ENCODE data around the gene GEMIN5.
"Not testable (repeated sequence)": the region's sequence is repeated elsewhere in the genome, so short reads cannot be mapped to it uniquely, and the experiment has no call there.

The GEMIN5 gene

DNA sequence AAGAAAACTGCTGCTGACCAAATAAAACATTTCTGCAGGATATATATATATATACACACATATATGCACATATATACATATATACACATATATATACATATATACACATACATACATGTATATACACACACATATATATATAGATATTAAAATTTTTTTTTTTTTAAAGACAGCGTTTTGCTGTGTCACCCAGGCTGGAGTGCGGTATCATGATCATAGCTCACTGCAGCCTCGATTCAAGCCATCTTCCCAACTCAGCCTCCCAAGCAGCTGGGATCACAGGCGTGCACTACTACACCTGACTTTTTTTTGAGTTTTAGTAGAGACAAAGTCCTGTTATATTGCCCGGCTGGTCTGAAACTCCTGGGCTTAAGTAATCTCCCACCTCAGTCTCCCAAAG is 5.5 kb upstream of the GEMIN5 start:
- no peak for DNase-seq

DNA sequence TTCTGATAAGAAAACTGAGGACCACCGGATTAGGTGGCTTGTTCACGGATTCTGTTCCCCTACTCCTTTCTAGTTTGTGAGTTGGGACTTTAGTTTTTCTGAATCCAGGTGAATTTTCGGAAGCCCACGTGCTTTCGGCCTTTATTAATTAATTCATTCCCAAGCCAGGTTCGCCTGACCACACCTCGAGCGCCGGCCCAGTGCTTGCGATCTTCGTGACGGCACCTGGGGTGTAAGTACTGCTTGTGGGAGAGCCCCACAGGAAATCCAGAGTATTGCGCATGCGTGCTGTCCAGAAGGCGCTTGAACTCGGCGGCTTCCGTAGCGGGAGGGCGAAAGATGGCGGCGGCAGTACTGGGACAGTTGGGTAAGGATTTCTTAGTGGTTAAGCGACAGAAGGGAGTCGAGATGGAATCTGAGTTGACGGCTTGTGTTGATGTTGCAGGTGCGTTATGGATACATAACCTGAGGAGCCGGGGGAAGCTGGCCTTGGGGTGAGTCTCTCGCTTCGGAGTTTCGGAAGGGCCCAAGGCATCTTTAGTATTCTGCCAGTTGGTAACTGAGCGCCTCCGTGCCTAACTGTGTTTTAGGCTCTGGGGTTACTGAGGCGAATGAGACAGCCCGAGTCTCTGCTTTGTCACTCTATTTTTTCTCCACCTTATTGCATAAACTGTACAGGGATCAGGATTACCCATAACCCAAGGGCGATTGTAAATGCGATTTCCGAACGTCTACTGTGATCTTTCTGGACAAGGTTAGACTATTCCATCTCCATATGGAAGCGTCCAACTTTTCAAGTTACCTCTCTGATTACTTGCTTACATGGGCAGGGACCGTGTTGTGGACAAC is 3.0 kb upstream of the GEMIN5 start, which contains the start of gene MRPL22:
Gene MRPL22, plus strand, starts transcription at position 302 of the 849 bp plus-strand sequence. Its CDS starts 38 bp downstream, at position 340.
- DNase-seq: peak; percentile 93

DNA sequence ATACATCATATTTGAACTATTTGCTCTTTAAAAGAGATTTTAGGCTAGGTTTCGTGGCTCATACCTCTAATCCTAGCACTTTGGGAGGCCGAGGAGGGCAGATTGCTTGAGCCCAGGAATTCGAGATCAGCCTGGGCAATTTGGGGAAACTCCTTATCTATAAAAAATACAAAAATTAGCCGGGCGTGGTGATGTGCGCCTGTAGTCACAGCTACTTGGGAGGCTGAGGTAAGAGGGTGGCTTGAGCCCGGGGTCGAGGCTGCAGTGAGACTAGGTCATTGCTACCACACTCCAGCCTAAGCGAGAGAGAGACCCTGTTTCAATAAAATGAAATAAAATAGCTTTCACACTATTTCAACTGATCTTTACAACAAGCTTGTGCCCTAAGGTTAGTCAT is 2.4 kb upstream of the GEMIN5 start:
- no peak for DNase-seq

DNA sequence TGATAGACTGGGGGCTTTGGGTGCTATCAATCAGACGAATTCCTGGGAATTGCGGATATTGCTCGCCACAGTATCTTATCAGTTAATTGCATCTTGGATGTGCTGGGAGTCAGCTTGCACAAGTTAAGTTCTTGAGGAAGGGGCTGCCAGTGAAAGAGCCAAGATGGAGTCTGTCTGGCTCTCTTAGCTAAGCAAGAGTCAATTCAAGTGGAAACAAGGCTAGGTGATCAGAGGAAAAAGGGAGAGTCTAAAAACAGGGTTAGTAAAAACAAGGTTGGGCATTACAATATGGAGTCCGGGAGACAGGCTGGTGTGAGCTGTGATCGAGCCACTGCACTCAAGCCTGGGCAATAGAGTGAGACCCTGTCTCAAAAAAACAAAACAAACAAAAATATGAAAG is 1.4 kb upstream of the GEMIN5 start:
- not testable (repeated sequence) for DNase-seq

DNA sequence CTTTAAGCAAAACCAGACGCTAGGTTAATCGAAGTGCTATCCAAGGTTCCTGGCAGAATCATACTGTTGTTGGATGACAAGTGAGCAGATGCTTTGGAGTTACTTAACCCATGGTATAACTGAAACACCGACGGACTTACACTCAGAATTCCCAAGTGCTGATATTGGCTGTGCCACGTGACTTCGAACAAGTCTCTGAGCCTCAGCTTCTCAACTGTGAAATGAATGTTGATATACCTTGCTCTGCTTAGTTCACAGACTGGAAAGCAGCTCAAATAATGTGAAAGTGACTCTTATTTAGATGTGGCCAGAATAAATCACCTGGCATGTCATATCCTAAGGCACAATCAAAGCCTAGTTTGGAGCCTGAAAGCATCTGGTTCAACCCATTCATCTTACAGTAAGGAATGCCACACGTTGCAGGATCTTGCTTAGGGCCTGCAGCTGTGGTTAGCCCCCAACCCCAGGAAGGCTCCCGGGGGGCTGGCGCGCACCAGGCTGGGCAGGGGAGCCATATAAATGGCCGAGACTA is 759 bp downstream of the GEMIN5 start:
- DNase-seq: peak; percentile 2

DNA sequence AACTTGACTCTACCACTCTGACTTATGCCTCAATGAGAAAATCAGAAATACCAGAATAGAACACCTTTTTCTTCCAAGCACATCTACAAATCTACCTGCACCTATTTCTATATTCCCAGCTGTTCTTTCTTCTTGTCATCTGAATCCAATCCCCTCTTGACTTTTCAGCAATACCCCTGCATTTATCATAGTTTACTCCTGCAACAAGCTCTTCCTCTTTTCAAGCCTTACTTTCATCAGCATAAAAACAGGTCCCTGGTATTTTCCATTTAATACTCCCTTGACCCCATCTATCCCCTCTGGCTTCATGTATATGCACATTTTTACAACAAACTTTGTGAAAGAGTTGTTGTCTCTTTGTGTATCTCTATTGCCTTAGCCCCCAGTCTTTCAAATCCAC is 3.1 kb downstream of the GEMIN5 start:
- DNase-seq: no peak

DNA sequence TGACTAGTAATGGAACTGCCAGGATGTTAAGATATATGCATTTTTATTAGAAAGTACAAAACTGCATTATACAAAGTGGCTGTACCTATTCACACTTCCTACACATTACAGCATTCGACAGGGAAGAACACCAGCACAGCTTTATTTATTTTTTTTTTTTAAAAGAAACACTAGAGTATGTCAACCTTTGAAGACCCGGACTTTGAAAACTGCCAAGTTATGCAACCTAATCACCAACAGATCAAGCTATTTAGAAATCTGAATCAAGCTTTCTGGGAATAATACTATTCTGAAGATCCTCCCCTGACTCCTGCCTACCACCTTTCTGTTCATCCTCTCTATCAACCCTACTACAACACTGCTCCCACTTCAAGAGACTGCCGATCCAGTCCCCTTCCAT is 4.5 kb downstream of the GEMIN5 start:
- no peak for DNase-seq

DNA sequence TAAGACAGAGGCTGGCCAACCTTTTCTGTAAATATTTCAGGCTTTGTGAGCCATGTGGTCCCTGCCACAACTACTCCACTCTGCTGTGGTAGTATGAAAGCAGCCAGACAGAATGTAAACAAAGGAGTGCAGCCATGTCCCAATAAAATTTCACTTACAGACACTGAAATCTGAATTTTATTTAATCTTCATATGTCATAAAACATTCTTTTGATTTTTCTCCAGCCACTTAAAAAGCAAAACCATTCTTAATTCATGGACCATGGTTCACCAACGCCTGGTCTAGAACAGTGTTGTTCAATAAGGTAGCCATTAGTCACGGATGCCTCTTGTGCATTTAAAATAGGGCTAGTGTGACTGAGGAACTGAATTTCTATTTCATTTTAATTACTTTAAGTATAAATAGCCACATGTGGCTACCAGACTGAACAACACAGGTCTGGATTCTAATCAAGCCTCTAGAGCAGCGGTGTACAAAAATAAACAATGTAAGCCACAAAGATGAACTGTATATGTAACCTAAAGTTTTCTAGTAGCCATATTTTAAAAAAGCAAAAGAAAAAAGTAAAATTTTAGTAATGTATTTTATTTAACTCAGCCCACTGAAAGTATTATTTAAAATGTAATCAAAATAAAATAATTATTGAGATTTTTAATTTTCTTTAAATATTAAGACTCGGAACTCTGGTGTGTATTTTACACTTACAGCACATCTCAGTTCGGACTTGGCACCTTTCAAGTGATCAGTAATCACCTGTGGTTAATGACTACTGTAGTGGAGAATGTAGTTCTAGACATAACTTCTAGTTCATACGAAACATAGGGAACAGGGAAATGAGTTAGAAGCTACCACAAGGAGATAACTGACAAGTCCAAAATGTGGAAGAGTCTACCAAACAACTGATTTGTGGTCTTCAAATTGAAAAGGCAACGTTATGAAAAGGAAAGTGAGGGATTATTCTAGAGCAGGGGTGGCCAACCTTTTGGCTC is 14.3 kb downstream of the GEMIN5 start:
- peak; percentile 69 for DNase-seq

DNA sequence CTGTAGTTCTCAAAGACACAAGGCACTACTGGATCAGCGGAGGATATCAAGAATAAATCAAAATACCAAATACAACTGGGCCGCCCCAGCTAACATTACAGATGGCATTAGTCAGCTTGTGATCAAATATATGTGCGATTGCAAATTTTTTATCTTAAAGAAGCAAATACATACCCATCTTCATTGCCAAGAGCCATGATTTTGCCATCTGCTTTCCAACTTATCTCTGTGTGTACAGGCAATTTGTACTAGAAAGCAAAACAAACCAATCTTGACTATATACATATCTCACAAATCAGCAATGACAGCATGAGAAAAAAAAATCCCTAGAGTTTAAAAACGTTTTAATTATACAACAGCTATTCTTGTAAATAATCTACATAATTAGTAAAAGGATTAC is 20.3 kb downstream of the GEMIN5 start:
- DNase-seq: no peak

DNA sequence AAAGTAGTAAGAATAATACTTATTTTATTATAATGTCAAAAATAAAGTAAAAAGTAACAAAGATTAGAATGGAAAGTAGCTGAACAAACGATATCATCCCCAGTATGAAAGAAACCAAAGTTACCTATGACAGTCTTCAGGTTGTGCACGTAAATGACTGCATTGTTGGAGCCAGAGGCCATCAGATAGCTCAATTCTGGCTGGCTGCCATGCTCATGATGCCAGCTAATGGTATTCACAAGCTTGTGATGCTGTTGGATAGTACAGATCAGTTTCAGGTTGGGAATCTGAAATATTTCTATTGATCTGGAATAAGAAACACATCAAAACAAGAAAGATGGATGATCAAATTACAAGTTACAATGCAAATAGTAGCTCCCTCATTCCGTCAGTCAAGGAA is 21.1 kb downstream of the GEMIN5 start:
- no peak for DNase-seq

DNA sequence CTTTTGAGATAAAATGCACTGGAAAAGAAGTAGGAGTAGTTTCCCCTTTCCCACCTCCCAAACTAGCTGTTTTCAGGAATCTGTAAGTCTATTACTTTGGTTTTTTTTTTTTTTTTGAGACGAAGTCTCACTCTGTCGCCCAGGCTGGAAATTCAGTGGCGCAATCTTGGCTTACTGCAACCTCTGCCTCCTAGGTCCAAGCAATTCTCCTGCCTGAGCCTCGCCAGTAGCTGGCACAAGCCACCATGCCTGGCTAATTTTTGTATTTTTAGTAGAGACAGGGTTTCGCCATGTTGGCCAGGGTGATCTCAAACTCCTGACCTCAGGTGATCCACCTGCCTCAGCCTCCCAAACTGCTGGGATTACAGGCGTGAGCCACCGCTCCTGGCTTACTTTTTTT is 32.4 kb downstream of the GEMIN5 start:
- DNase-seq: not testable (repeated sequence)

DNA sequence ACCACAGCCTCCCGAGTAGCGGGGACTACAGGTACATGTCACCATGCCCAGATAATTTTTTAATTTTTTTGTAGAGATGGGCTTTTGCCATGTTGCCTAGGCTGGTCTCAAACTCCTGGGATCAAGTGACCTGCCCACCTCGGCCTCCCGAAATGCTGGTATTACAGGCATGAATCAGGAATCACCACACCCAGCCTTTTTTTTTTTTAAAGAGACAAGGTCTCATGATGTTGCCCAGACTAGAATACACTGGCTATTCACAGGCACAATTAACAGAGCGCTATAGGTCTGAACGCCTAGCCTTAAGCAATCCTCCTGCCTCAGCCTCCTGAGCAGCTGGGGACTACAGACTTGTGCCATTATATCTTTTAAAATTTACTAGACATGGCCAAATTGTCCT is 36.1 kb downstream of the GEMIN5 start:
- DNase-seq: no peak

DNA sequence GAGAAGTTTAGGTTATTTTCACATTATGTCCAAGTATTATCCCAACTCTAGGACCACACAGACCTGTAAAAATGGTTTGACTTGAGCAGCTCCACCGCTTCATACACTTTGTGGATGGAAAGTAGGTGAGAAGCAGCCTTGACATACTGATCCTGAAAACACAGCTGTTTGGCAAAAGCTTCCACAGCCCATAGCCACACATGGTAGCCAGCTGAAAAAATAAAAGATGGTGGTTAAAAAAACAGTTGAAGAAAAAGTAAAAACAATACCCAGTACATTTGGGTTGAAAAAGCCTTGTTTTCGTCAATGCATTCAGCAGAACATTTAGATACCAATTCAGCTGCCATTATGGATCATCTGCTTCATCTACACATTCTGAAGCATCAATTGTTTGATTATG is 36.7 kb downstream of the GEMIN5 start:
- DNase-seq: peak; percentile 12

DNA sequence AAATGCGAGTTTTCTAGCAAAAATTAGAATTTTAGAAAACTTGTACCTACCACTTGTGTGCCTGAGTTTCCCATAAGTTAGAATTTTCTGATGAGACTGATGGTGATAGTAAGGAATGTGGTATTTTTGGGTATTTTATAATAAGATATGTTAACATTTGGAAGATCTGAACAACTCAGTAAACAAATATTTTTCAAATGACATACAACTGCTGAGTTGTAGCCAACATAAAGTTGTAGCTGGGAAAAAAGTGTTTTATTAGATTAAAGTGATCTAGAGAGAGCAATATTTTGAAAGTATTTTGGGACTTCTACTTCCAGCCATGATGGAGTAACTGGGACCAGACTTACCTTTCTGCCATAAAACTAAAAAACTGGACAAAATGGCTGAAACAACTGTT is 37.9 kb downstream of the GEMIN5 start:
- no peak for DNase-seq

DNA sequence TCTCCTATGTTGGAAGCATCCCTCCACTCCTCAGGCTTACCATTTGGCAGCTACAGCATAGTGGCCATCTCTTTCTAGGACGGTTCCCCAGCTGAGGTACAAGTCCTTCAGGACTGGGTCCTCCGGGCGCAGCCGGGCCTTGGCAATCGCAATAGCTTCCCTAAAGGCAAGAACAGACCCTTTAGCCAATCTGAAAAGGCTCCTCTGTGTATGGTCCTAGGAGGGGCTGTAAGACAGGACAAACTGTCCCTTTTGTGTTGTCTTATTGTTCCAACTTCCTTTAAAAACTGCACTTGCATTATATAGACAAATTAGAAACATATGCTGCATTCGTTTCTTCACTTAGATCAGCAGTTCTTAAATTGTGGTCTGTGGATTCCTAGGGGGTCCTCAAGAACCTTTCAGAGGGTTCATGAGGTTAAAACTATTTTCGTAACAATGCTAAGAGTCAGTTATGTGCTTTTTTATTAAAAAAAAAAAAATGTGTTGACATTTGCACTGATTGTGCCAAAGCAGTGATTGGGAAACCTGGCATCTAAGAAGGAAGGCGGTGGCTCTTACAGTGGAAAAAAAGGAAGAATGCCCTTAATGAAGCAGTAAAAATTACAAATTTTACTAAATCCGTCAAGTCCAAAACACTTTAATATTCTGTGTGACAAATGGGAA is 38.7 kb downstream of the GEMIN5 start:
- peak; percentile 12 for DNase-seq

DNA sequence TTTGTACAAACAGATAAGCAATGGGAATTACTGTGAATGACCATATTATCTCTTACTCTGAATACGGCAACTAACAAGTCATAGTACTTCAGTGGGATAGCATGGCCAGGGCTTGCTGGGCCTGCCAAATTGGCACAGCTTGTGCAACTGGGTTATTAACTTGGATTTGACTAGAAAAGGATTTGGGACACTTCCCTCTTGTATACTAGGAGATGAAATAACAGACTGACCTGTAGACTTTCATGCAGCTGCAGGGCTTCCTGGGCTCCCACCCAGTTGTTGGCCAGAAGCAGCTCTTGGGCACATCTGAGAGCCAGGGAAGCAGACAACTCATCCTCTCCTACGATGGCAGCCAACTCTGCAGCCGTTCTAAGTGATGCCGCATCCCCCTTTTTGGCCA is 39.8 kb downstream of the GEMIN5 start:
- no peak for DNase-seq

DNA sequence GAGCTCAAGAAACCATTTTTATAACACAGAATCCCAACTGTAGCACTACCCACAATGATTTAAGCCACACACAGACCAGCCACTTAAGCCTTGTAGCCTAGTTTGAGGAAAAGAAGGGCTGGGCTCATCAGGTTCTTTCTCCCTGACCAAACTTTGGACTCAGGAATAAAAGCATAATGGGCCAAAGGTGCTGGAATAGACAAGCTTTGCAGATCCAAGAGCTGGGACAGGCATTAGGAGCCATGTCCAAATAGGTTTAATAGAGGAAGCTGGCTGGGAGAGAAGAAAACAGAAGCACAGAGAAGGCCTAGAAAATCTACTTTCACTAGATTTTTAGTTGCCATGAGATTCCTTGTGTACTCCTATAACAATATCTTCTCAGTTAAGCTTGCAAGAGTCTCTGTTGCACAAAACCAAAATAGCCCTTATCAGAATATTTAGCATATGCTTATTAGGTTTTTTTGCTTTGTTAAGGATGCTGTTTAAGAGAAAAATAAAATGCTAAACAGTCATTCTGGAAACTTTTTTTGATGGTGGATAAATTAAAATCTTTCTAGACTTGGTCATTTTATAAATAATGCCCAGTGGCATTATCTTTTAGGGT is 41.3 kb downstream of the GEMIN5 start:
- DNase-seq: no peak

DNA sequence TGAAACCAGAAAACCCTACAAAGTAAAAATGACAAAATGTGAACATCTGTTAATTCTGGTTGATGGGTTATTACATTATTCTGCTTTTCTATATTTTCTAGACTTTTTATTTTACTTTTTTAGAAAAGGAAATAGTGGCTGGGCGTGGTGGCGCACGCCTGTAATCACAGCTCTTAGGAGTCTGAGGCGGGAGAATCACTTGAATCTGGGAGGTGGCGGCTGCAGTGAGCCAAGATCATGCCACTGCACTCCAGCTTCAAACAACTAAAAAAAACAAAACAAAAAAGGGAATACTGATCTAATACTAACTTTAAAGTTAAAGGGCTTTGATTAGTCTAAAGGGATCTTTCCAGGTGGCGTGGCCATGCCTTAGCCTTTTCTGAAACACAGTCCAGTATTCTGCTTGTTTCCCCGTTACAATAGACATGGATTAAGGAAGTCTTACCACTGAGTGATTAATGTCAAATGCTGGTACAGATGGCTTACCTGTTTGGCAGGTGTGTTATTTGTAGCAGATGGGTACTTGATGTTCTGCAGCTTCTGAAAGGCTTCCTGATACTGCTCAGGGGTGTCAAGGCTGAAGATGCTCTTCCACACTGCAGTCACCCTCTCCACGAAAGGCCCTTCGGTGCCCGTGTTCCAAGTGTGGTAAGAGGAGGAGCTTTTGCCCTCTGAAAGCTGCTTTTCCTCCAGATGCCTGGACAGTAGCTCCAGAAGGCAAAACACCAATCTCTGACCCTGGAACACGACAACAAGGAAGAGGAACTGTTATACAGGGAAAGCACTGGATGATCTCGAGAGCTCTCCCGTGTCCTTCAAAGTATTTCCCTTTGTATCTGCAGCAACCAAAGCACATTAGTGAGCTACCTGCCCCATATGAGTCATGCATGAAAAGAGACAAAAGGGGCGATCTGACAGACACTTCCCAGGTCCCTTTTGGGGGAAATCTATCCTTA is 42.1 kb downstream of the GEMIN5 start:
- no peak for DNase-seq

DNA sequence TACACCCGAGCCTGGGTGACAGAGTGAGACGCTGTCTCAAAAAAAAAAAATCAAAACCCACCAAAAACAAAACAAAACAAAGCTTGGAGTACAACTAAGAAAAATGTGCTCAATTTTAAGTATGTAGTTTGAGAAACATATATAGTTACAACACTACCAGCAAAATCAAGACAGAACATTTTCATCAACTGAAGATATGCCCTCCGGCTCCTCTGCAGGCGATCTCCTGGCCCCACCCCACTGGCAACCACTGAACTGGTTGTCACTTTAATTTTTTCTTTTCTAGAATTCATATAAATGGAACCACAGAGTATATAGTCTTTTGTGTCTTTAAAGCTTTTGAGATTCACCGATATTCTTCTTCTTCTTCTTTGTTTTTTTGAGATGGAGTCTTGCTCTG is 44.6 kb downstream of the GEMIN5 start:
- no peak for DNase-seq

DNA sequence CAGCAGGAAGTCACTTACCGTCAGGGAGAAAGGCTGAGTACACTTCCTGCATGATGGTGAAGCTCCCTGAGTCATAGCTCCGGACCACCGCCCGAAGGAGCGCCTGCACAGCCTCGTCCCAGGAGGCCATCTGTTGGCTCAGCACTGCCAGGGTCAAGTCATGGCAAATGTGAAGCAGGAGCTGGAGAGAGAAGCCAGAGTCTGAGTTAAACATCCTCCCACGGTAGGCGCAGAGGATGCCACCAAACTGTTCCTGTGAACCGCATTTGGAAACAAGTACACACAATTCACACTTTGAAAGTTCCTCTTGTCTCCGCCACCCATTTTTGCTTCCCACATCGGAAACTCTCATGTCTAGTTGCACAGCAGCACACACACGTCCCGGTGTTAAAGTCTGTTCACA is 45.6 kb downstream of the GEMIN5 start:
- no peak for DNase-seq

DNA sequence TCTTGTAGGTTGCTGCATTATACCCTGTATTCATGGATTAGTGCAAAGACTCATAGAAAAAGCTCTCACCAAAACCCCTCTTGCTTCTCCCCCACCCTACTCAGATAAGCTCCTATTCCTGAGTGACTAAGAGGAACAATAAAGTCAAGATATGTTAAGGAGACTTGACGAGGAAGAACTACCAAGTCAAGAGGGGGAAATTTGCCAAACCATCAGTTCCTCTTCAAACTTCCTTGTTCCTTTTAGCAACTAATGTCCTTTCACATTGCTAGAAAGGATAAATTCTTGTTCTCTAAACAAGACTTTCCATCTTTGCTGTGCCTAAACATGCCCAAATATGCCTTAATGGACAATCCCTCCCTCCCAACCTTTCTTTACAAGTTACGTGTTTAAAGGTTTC is 52.6 kb downstream of the GEMIN5 start:
- no peak for DNase-seq
